HG03108 (cell line): ENCODE measurements around the gene RAB11FIP2.

Source experiments
- ATAC-seq: cut with Tn5 transposase; IDR thresholded peaks from one replicate; pipeline ENCODE4 v1.9.1; 2021; ENCODE audit warnings: moderate library complexity; ENCODE audit not compliant: unreplicated experiment

The RAB11FIP2 gene

DNA sequence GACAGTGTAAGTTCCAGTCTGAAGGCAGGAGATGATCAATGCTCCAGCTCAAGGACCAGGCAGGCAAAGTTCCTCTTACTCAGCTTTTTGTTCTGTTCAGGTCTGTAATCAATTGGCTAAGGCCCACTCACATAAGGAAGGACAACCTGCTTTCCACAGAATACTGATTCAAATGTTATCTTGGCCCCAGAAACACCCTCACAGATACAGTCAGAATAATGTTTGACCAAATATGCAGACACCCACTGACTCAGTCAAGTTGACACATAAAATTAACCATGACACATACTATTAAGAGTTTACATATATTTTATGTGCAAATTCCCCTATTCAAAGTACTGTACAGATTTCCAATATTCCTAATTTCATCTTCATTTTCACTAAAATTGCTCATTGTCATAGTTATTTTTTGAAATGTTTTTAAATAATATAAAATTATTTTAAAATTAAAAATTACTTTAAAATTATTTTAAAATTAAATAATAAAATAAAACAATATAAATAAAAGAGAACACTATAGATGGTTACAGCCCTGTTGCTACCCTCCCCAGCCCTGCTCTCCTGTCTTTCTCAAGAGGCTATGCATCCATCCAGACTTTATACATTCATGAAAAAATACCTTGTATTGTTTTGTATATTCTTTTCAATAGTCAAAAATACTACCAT, 59.4 kb downstream of the RAB11FIP2 start:
- no peak for ATAC-seq

- no peak for ATAC-seq
Observed at GRCh38 chr10:117983961-117984360, 62.8 kb downstream of the RAB11FIP2 start.

GRCh38 chr10:117980755-117981702, 65.7 kb downstream of the RAB11FIP2 start:
- no peak for ATAC-seq

- ATAC-seq: no peak
Observed at GRCh38 chr10:117980216-117980615, 66.5 kb downstream of the RAB11FIP2 start.

DNA sequence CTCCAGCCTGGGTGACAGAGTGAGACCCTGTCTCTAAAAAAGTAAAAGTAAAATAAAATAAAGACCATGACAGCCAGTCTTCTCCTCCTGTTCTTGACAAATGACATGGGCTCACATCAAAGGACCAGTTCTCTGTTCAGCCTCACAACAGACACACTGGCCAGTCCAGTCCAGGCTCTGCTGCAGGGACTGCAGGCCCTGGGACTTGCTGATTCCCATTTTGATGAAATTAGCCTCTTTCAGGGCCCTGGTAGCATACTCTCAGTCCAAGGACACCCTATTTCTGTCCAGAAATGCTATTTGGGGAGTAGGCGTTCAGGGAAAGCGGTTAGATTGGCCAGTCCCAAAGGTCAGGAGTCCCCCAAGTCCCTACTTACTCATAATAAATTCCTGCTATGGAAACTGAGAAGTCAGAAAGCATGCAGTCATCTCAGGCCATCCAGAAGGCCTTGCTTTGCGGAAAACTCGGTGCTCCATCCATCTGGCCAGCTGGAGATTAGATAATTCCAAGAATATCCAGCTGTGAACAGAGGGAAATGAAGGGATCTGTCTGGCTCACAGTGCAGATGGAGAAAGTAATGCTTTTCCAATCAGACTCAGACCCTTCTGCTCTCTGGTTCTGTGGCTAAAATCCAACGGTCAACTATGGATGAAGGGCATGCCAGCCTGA, 74.4 kb downstream of the RAB11FIP2 start:
- ATAC-seq: no peak

GRCh38 chr10:117970962-117971361, 75.8 kb downstream of the RAB11FIP2 start:
- no peak for ATAC-seq

GRCh38 chr10:117969592-117969991, 77.1 kb downstream of the RAB11FIP2 start:
- ATAC-seq: no peak

DNA sequence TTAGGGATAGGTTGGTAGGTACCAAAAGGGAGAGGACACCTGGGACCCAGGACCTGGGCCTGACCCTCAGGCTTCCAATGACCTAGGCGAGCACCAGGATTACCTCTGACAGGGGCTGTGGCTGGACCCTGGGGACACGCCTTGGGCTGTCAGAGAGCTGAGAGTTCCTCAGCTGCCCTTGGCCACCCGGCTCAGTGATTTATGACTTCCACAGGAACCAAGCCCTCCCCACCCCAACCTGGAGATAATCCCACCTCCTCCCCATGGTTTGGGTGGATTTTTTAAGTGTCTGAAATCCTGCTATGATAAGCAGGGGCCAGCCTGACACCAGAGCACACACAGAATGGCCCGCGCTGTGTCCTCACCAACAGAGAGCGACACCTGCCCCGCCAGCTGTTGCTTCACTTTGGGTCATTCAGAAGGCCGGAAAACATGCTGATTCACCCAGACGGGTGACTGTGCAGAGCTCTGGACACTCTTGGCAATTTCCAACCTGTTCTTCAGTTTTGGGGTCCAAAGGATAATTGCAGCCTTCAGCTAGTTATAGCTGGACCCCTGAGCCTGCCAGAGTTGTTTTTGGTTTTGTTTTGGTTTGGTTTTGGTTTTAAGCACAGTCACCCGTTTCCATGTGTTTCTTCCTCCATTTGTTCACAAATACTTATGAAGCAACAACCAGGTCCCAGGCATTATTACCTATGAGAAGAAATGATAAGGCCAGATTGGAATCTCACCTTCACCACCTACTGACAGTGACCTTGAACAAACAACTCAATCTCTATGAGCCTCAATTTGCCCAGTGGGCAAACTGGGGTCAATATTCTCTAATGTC, 78.2 kb downstream of the RAB11FIP2 start:
- no peak for ATAC-seq

DNA sequence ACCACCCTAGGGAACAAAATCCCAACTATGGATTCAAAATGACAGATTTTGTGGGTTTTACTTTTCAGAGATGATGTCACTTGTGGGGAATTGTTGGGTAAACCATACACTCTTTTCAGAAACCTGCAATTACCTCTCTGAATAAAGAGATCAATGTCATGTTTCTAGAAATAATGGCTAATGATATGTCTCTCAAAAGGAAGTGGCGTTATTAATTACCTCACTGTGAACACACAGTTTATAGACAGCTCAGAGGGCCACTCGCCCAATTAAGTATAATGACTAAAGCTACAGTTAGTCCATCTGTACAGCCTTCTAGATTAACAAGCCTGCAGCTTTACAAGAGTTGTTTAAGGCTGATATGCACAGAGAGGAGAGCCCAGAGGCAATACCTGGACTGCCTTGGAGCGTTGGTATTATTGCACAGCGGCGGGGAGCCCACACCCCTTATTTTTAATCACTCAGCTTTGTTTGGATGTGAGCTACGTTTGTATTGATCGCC, 79.5 kb downstream of the RAB11FIP2 start:
- ATAC-seq: no peak

- ATAC-seq: no peak
Observed at GRCh38 chr10:117965984-117966383, 80.8 kb downstream of the RAB11FIP2 start.

DNA sequence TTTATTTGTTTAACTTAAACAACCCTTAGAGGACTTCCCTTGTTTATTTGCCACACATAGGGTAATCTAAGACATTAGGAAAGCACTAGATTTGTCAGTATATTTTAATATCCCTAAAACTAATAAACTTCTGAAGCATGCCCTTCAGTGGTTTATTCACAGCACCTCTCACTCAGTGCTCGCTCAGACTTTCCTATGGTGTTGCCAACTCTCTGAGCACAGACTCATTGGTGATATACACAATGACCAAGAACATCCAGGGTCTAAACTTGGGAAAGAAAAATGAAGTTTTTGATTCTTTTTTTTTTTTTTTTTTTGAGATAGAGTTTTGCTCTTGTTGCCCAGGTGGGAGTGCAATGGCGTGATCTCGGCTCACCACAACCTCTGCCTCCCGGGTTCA, 82.2 kb downstream of the RAB11FIP2 start:
- no peak for ATAC-seq

GRCh38 chr10:117960345-117960935, 86.3 kb downstream of the RAB11FIP2 start:
- no peak for ATAC-seq

- ATAC-seq: no peak
Observed at GRCh38 chr10:117956972-117957371, 89.8 kb downstream of the RAB11FIP2 start.

GRCh38 chr10:117955176-117955575, 91.6 kb downstream of the RAB11FIP2 start:
- no peak for ATAC-seq
